GM23338 (cell line): ENCODE results near the gene MPP3. TPM values are rescaled to one million over a fixed set of nuclear protein-coding genes. Genes with fewer than 3 reads are reported as not detected.

Experiments
- ATAC-seq: fragments of 200-7000 bp; cut with Tn5 transposase; 3 replicates; pipeline ENCODE4 v1.9.1; 2020
- DNase-seq: peaks from one replicate; pipeline ENCODE4 v3.0.0-alpha.2; 2015; ENCODE audit warnings: low spot score
- H2AFZ ChIP-seq: fragments of 200-600 bp; sonication (generic); 2 replicates; pipeline ENCODE4 v1.8.0; 2016; ENCODE audit warnings: antibody characterized with exemption, mild to moderate bottlenecking, moderate library complexity
- H3F3A ChIP-seq: fragments of 200-600 bp; sonication (generic); replicated peaks from 2 replicates; pipeline ENCODE4 v1.8.0; 2017; ENCODE audit warnings: antibody characterized with exemption, mixed run types, low read depth
- H3K27ac ChIP-seq: fragments of 200-600 bp; sonication (generic); 2 replicates; pipeline ENCODE4 v1.6.1; 2016; ENCODE audit warnings: low read depth
- H3K27me3 ChIP-seq: fragments of 200-600 bp; sonication (generic); 2 replicates; pipeline ENCODE4 v1.8.0; 2016; ENCODE audit warnings: mild to moderate bottlenecking, mixed run types, moderate library complexity; ENCODE audit not compliant: insufficient read depth
- H3K36me3 ChIP-seq: fragments of 200-600 bp; sonication (generic); 2 replicates; pipeline ENCODE4 v1.8.0; 2016; ENCODE audit warnings: mild to moderate bottlenecking; ENCODE audit not compliant: insufficient read depth
- H3K4me1 ChIP-seq: fragments of 200-600 bp; sonication (generic); 2 replicates; pipeline ENCODE4 v1.8.0; 2016; ENCODE audit warnings: mild to moderate bottlenecking, moderate library complexity; ENCODE audit not compliant: insufficient read depth
- H3K4me2 ChIP-seq: fragments of 200-600 bp; sonication (generic); 2 replicates; pipeline ENCODE4 v1.7.1; 2017; ENCODE audit warnings: mixed run types
- H3K4me3 ChIP-seq: fragments of 200-600 bp; sonication (generic); 2 replicates; pipeline ENCODE4 v1.6.1; 2016; ENCODE audit warnings: mixed run types
- H3K79me2 ChIP-seq: fragments of 200-600 bp; sonication (generic); replicated peaks from 2 replicates; pipeline ENCODE4 v1.8.0; 2017; ENCODE audit warnings: mild to moderate bottlenecking; ENCODE audit not compliant: insufficient read depth
- H3K9me2 ChIP-seq: fragments of 200-600 bp; sonication (generic); 2 replicates; pipeline ENCODE4 v1.8.0; 2017; ENCODE audit not compliant: insufficient read depth
- H4K20me1 ChIP-seq: fragments of 200-600 bp; sonication (generic); replicated peaks from 2 replicates; pipeline ENCODE4 v1.8.0; 2017; ENCODE audit warnings: mild to moderate bottlenecking; ENCODE audit not compliant: insufficient read depth
- H3K27ac Mint-ChIP-seq: 2 replicates; pipeline ENCODE4 v1.8.0; 2020; ENCODE audit warnings: inconsistent platforms, mild to moderate bottlenecking, moderate library complexity, mixed read lengths
- H3K27me3 Mint-ChIP-seq: 3 replicates; pipeline ENCODE4 v1.8.0; 2022; ENCODE audit warnings: low read depth, mild to moderate bottlenecking, moderate library complexity, mixed read lengths, inconsistent platforms; ENCODE audit not compliant: insufficient read depth, poor library complexity
- H3K36me3 Mint-ChIP-seq: 3 replicates; pipeline ENCODE4 v1.8.0; 2021; ENCODE audit warnings: low read depth, mild to moderate bottlenecking, inconsistent platforms, moderate library complexity, mixed read lengths
- H3K4me1 Mint-ChIP-seq: 3 replicates; pipeline ENCODE4 v1.8.0; 2020; ENCODE audit warnings: mild to moderate bottlenecking, inconsistent platforms, mixed read lengths
- H3K4me3 Mint-ChIP-seq: 3 replicates; pipeline ENCODE4 v1.8.0; 2021; ENCODE audit warnings: moderate library complexity, mild to moderate bottlenecking, inconsistent platforms, mixed read lengths
- H3K9me3 Mint-ChIP-seq: 3 replicates; pipeline ENCODE4 v1.8.0; 2020; ENCODE audit warnings: moderate library complexity, mild to moderate bottlenecking, inconsistent platforms, mixed read lengths
- CREB1 ChIP-seq: fragments of 250-450 bp; sonication (Bioruptor Pico); IDR thresholded peaks from 2 replicates; pipeline ENCODE4 v1.5.0; 2020; ENCODE audit warnings: low read depth, mild to moderate bottlenecking, moderate library complexity
- CTCF ChIP-seq, 2 experiments: fragments of 200-600 bp in 1 of 2; sonication (generic) in 1 of 2; conservative IDR thresholded peaks; 2 replicates each; pipeline versions ENCODE4 v1.5.1 to v1.6.1; 2016 to 2017; ENCODE audit warnings: antibody characterized with exemption in 2 of 2, low read depth in 2 of 2, mild to moderate bottlenecking in 2 of 2, moderate library complexity in 1 of 2
- ETS1 ChIP-seq: IDR thresholded peaks from 2 replicates; pipeline ENCODE4 v1.6.1; 2016; ENCODE audit warnings: antibody characterized with exemption
- EZH2 ChIP-seq: fragments of 200-600 bp; sonication (generic); IDR thresholded peaks from one replicate; pipeline ENCODE4 v1.8.0; 2017; ENCODE audit warnings: antibody characterized with exemption, mild to moderate bottlenecking, low read depth; ENCODE audit not compliant: unreplicated experiment
- EZH2phosphoT487 ChIP-seq: fragments of 200-600 bp; sonication (generic); IDR thresholded peaks from one replicate; pipeline ENCODE4 v1.8.1; 2018; ENCODE audit warnings: antibody characterized with exemption; ENCODE audit not compliant: unreplicated experiment
- JUNB ChIP-seq: IDR thresholded peaks from one replicate; pipeline ENCODE4 v1.6.1; 2016; ENCODE audit warnings: antibody characterized with exemption; ENCODE audit not compliant: unreplicated experiment
- NANOG ChIP-seq: IDR thresholded peaks from 2 replicates; pipeline ENCODE4 v1.6.1; 2016; ENCODE audit warnings: antibody characterized with exemption, borderline replicate concordance
- POLR2AphosphoS5 ChIP-seq: IDR thresholded peaks from 2 replicates; pipeline ENCODE4 v1.6.1; 2016; ENCODE audit warnings: antibody characterized with exemption, low read depth
- REST ChIP-seq: IDR thresholded peaks from one replicate; pipeline ENCODE4 v1.6.1; 2018; ENCODE audit warnings: antibody characterized with exemption; ENCODE audit not compliant: unreplicated experiment
- STAT1 ChIP-seq: IDR thresholded peaks from one replicate; pipeline ENCODE4 v1.6.1; 2016; ENCODE audit warnings: antibody characterized with exemption; ENCODE audit not compliant: unreplicated experiment
- ZNF114 ChIP-seq: fragments of 250-450 bp; sonication (Bioruptor Pico); IDR thresholded peaks from 2 replicates; pipeline ENCODE4 v1.5.0; 2020; ENCODE audit warnings: mild to moderate bottlenecking, moderate library complexity
- ZNF331 ChIP-seq: fragments of 250-450 bp; sonication (Bioruptor Pico); IDR thresholded peaks from 2 replicates; pipeline ENCODE4 v1.5.0; 2020; ENCODE audit warnings: low read depth, mild to moderate bottlenecking, moderate library complexity
- ZNF462 ChIP-seq: fragments of 250-450 bp; sonication (Bioruptor Pico); IDR thresholded peaks from 2 replicates; pipeline ENCODE4 v1.5.0; 2020; ENCODE audit warnings: mild to moderate bottlenecking, moderate library complexity
- polyA plus RNA-seq: library from polyadenylated mRNA; unstranded; fragments of >200 nt; fragmentation: Nextera tagmentation; extraction: Ambion mirVana; gene quantifications from 2 replicates; pipeline ENCODE4 v1.2.1, GENCODE V29; 2016
- total RNA-seq: library from RNA; depleted of rRNA; stranded (reverse); fragments of >200 nt; shearing (Covaris generic); gene quantifications from 2 replicates; pipeline ENCODE4 v1.2.3, GENCODE V29; 2014

The MPP3 gene
- total and polyA plus RNA-seq, 2 experiments from 2014 or later, result 6.6 to 7.4 TPM

GRCh38 chr17:43857957-43858600, 25.1 kb upstream of the MPP3 start:
- DNase-seq, result no peak
- H3K27me3 Mint-ChIP-seq, result peaks cover 13% of the 10 kb centered on the region

More at GRCh38 chr17:43857957-43858600, 25.1 kb upstream of the MPP3 start:
- Histone ChIP-seq H3K27me3 (no peaks in the 10 kb centered on the region), H3K4me1 (no peaks in the 10 kb centered on the region), H3K27ac (no peak overlapping the region), H3F3A (no peaks in the 10 kb centered on the region), H2AFZ (peak overlapping the region; percentile 52; the same call in 1 of the 2 replicates), H3K36me3 (no peaks in the 10 kb centered on the region), H3K79me2 (no peaks in the 10 kb centered on the region), H3K4me3 (no peak overlapping the region), H3K4me2 (no peak overlapping the region), H4K20me1 (no peaks in the 10 kb centered on the region), H3K9me2 (no peaks in the 10 kb centered on the region)
- no peak for ATAC-seq
- Mint-ChIP-seq H3K4me3 (no peak overlapping the region), H3K4me1 (no peaks in the 10 kb centered on the region), H3K9me3 (no peaks in the 10 kb centered on the region; the same call in 2 of the 3 replicates), H3K36me3 (no peaks in the 10 kb centered on the region), H3K27ac (no peak overlapping the region)
- no peak for TF ChIP-seq REST
- no peak for TF ChIP-seq EZH2phosphoT487
- TF ChIP-seq STAT1, result no peak
- no peak for TF ChIP-seq CREB1 (CRISPR knock-in tag)
- TF ChIP-seq JUNB, result no peak
- TF ChIP-seq ZNF114, result no peak
- TF ChIP-seq ZNF462 (CRISPR knock-in tag), result no peak
- TF ChIP-seq EZH2, result no peak
- TF ChIP-seq NANOG, result no peak
- no peak for TF ChIP-seq ETS1
- no peak for TF ChIP-seq POLR2AphosphoS5
- no peak for TF ChIP-seq ZNF331 (CRISPR knock-in tag)
- TF ChIP-seq CTCF (conservative IDR thresholded peaks at IDR 0.05; ENCODE audit: low read depth in 2 of 2), result no peak
